Nephron (organoid): ENCODE data around the gene MAPK10.

Source experiments
- H3K27ac Mint-ChIP-seq, 3 experiments: 2 replicates each; pipeline ENCODE4 v1.8.0; 2020; ENCODE audit warnings: mixed read lengths in 3 of 3, mild to moderate bottlenecking in 2 of 3, moderate library complexity in 1 of 3
- H3K27me3 Mint-ChIP-seq: 2 replicates; pipeline ENCODE4 v1.8.0; 2021; ENCODE audit warnings: low read depth, mild to moderate bottlenecking, moderate library complexity, mixed read lengths
- H3K36me3 Mint-ChIP-seq: 2 replicates; pipeline ENCODE4 v1.8.0; 2020; ENCODE audit warnings: low read depth, mixed read lengths
- H3K4me1 Mint-ChIP-seq: 2 replicates; pipeline ENCODE4 v1.8.0; 2020; ENCODE audit warnings: mixed read lengths
- H3K4me3 Mint-ChIP-seq, 3 experiments: 2 replicates each; pipeline ENCODE4 v1.8.0; 2020; ENCODE audit warnings: mild to moderate bottlenecking in 3 of 3, mixed read lengths in 3 of 3, moderate library complexity in 2 of 3
- H3K9me3 Mint-ChIP-seq: 2 replicates; pipeline ENCODE4 v1.8.0; 2020; ENCODE audit warnings: mixed read lengths
- TF ChIP-seq, protein P1 (sequence below), 3 experiments: fragments of 200-600 bp; sonication (generic); IDR thresholded peaks; one replicate each; pipeline ENCODE4 v1.5.0; 2021; ENCODE audit warnings: antibody characterized with exemption in 3 of 3; ENCODE audit not compliant: unreplicated experiment in 3 of 3

MAPK10 gene

DNA sequence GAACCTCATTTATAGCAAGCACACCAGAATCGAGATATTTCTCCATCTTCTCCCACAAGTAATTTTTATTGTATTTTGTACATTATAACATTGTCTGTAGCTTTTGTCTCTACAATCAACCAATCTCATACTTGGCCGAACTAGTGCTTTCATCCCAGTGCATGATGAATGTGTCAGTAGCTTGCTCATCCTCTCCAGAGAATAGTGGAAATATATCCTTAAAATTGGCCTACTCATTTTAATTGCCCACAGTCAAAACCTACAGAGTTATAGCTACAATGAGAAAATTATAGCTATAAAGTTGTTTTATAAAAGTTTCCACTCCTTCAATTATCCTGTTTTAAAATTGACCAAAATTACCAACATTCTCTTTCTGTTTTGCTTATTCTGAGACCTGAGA, 103.8 kb downstream of the MAPK10 start:
- Mint-ChIP-seq H3K4me3 (no peak overlapping the region), H3K9me3 (peaks cover 3% of the 10 kb centered on the region), H3K27ac (no peak overlapping the region), H3K4me1 (no peaks in the 10 kb centered on the region), H3K36me3 (no peaks in the 10 kb centered on the region), H3K27me3 (no peaks in the 10 kb centered on the region)
- TF ChIP-seq, protein P1, sequence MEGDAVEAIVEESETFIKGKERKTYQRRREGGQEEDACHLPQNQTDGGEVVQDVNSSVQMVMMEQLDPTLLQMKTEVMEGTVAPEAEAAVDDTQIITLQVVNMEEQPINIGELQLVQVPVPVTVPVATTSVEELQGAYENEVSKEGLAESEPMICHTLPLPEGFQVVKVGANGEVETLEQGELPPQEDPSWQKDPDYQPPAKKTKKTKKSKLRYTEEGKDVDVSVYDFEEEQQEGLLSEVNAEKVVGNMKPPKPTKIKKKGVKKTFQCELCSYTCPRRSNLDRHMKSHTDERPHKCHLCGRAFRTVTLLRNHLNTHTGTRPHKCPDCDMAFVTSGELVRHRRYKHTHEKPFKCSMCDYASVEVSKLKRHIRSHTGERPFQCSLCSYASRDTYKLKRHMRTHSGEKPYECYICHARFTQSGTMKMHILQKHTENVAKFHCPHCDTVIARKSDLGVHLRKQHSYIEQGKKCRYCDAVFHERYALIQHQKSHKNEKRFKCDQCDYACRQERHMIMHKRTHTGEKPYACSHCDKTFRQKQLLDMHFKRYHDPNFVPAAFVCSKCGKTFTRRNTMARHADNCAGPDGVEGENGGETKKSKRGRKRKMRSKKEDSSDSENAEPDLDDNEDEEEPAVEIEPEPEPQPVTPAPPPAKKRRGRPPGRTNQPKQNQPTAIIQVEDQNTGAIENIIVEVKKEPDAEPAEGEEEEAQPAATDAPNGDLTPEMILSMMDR (IDR thresholded peaks at IDR 0.05; ENCODE audit: unreplicated experiment in 3 of 3): no peak

DNA sequence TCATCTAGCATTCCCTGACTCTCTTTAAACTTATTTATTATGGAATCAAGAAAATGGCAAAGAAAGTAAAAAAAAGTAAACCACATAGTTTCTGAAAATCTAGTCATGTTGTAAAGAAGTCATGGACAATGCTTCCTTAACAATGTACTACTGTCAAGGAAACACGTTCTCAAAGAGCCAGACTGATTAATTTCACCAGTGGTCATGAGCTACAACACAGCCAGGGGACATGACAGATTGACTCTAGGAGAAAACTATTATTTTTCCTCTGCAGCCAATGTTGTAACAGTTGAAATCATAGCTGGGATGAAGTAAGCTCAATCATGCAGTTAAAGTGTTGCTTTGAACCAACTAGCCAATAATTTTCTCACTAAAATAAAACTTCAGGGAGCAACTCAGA, 109.2 kb downstream of the MAPK10 start:
- Mint-ChIP-seq H3K27ac (no peak overlapping the region), H3K4me3 (no peak overlapping the region), H3K36me3 (no peaks in the 10 kb centered on the region), H3K27me3 (no peaks in the 10 kb centered on the region), H3K4me1 (no peaks in the 10 kb centered on the region), H3K9me3 (peaks cover 3% of the 10 kb centered on the region)
- TF ChIP-seq, protein P1 (IDR thresholded peaks at IDR 0.05; ENCODE audit: unreplicated experiment in 3 of 3): no peak

DNA sequence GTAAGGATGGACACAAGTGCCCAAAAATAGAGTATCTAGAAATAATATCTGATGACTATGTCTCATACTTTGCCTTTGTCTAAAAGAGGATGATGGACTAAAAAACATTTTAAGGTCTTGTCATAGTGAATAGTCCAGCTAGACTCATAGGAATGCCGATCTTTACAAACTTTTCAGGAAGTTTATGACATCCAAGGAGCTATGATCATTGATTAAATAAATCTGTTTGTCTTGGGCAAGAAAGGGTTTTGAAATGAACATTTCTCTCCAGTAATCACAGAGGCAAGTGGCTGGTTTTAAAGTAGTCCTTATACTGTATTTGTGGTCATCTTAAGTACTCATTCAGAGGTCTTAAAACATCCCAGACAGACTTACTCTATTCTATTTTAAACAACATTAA, 109.8 kb downstream of the MAPK10 start:
- H3K27ac Mint-ChIP-seq: no peak overlapping the region
- H3K4me3 Mint-ChIP-seq: no peak overlapping the region
- H3K27me3 Mint-ChIP-seq: no peaks in the 10 kb centered on the region
- no peaks in the 10 kb centered on the region for H3K4me1 Mint-ChIP-seq
- TF ChIP-seq, protein P1 (IDR thresholded peaks at IDR 0.05; ENCODE audit: unreplicated experiment in 3 of 3): no peak
- no peaks in the 10 kb centered on the region for H3K36me3 Mint-ChIP-seq
- H3K9me3 Mint-ChIP-seq: no peaks in the 10 kb centered on the region

DNA sequence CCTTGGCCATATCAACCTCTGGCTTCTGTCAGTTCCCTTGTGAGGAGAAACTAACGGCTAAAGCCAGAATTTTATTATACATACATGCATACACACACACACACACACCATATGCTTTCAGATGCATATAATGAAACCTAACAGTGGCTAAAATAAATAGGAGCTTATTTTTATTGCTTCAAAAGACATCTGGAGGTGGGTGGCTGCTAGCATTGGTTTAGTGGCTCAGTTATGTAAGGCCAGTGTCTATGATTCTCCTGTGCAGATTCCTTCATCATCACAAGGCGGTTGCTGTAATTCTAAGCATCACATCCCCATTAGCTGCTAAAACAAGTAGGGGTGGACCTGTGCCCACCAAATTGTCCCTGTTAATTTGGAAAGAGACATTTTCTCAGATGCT, 110.8 kb downstream of the MAPK10 start:
- Mint-ChIP-seq H3K36me3 (no peaks in the 10 kb centered on the region), H3K4me1 (no peaks in the 10 kb centered on the region), H3K4me3 (no peak overlapping the region), H3K27me3 (no peaks in the 10 kb centered on the region), H3K27ac (no peak overlapping the region), H3K9me3 (no peaks in the 10 kb centered on the region)
- TF ChIP-seq, protein P1 (IDR thresholded peaks at IDR 0.05; ENCODE audit: unreplicated experiment in 3 of 3): no peak

DNA sequence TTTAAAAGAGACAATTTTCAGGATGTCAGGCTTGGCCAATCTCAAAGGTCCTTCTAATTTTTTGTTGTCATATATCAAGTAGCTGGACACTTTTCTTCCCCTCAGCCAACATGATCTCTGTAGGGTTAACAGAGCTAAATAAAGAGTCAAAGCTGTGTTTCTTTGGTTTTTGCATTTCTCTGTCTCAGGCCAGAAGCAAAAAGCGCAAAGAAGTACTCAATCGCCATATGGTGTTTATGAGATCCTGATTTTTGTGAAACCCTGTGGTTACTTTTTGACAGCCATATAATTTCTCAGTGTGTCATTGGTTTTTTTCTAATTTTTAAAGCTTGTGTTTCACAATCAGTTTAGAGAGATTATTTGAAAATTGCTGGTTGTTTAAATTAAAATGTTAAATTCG, 111.9 kb downstream of the MAPK10 start:
- Mint-ChIP-seq H3K27ac (no peak overlapping the region), H3K4me3 (no peak overlapping the region), H3K9me3 (peaks cover 3% of the 10 kb centered on the region), H3K4me1 (no peaks in the 10 kb centered on the region), H3K27me3 (no peaks in the 10 kb centered on the region), H3K36me3 (peaks cover 10% of the 10 kb centered on the region)
- TF ChIP-seq, protein P1 (IDR thresholded peaks at IDR 0.05; ENCODE audit: unreplicated experiment in 3 of 3): no peak

DNA sequence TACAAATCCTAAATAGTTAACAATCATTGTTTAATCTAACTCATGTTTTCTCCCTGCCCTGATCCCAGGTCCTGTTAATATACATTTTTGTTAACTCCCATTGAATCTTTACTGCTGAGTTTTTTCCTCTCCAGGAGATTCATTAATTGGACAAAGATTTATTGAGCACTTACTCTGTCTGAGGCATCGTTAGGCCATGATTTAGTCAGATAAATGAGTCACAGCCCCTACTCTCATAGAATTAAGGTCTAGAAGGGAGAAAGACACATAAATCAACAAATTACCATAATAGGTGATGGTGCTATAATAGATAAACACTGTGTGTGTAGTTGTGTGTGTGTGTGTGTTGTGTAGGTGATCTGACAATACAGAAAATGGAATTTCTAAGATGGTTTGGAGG, 112.5 kb downstream of the MAPK10 start:
- H3K27me3 Mint-ChIP-seq: no peaks in the 10 kb centered on the region
- peaks cover 3% of the 10 kb centered on the region for H3K9me3 Mint-ChIP-seq
- TF ChIP-seq, protein P1 (IDR thresholded peaks at IDR 0.05; ENCODE audit: unreplicated experiment in 3 of 3): no peak
- no peaks in the 10 kb centered on the region for H3K4me1 Mint-ChIP-seq
- H3K4me3 Mint-ChIP-seq: no peak overlapping the region
- H3K36me3 Mint-ChIP-seq: peaks cover 11% of the 10 kb centered on the region
- H3K27ac Mint-ChIP-seq: no peak overlapping the region
